ENCODE data around the gene USP17L13.
"Not testable (repeated sequence)": the region's sequence is repeated elsewhere in the genome, so short reads cannot be mapped to it uniquely, and the experiment has no call there.

DNA sequence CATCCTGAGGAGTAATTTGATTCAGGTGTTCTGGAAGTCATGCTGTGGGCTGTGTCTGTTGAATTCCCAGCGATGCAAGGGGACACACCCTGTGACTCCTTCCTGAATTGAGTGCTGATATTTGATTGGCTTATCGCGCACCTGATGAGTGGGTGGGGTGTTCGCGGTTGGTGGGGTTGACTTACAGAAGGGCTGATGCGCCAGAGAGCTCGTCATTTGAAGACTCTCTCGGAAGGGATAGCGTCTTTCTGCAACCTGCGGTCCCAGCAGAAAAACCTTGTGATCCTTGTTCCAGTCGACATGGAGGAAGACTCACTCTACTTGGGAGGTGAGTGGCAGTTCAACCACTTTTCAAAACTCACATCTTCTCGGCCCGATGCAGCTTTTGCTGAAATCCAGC lies 4.8 kb upstream of the USP17L13 start, which contains the start of gene USP17L12:
- TF ChIP-seq, protein P1, sequence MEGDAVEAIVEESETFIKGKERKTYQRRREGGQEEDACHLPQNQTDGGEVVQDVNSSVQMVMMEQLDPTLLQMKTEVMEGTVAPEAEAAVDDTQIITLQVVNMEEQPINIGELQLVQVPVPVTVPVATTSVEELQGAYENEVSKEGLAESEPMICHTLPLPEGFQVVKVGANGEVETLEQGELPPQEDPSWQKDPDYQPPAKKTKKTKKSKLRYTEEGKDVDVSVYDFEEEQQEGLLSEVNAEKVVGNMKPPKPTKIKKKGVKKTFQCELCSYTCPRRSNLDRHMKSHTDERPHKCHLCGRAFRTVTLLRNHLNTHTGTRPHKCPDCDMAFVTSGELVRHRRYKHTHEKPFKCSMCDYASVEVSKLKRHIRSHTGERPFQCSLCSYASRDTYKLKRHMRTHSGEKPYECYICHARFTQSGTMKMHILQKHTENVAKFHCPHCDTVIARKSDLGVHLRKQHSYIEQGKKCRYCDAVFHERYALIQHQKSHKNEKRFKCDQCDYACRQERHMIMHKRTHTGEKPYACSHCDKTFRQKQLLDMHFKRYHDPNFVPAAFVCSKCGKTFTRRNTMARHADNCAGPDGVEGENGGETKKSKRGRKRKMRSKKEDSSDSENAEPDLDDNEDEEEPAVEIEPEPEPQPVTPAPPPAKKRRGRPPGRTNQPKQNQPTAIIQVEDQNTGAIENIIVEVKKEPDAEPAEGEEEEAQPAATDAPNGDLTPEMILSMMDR (IDR thresholded peaks at IDR 0.05): not testable (repeated sequence)
- not testable (repeated sequence) for TF ChIP-seq EZH2 (IDR thresholded peaks at IDR 0.05; ENCODE audit: borderline replicate concordance, insufficient read depth, low read depth, low read length, poor library complexity, severe bottlenecking)

All from B cell (primary cell).